ENCODE measurements around the gene TIPARP. TPM values are rescaled to one million over a fixed set of nuclear protein-coding genes. Genes with fewer than 3 reads are reported as not detected.
A peak's percentile ranks its signal among the peaks of the same experiment; 100 is the strongest.

The TIPARP gene
- total RNA-seq, 1 donor from 2014 or later, result 70.8 TPM

DNA sequence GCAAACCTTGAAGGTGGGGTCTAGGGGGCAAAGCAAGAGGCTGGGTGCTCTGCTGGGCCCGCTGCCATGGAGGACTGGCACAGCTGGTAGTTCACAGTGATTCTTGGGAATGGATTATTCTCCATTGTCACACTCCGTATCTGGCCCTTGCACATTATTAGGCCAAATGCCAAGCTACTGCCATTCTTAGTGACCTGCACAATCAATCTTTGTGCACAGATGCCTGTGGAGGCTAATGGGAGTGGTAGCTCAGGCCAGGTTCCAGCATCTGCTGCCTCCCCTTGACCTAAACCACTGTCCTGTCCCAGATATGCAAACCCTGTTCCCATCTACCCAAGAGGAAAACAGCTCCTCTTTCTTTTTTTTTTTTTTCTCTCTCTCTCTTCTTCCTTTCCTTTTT is 67.5 kb downstream of the TIPARP start:
- DNase-seq (ENCODE audit: low read depth), result no peak

DNA sequence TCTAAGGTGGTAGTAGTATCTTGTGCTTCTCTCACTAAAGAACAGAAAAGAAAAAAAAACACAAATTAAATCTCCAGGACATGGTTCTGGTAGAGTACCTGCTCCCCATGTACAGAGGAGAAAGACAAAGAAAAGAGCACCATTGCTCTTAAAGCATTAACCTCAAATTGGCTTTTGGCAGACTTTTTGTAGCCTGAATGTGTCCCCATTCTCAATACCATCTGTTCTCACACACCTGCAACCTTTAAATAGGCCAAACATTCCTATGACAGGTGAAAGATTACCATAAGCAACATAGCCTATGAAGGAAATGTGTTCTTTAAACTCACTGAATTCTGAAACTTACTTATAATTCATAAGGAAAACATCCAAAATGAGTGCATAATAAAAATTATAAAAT is 68.0 kb downstream of the TIPARP start:
- no peak for DNase-seq (ENCODE audit: low read depth)

DNA sequence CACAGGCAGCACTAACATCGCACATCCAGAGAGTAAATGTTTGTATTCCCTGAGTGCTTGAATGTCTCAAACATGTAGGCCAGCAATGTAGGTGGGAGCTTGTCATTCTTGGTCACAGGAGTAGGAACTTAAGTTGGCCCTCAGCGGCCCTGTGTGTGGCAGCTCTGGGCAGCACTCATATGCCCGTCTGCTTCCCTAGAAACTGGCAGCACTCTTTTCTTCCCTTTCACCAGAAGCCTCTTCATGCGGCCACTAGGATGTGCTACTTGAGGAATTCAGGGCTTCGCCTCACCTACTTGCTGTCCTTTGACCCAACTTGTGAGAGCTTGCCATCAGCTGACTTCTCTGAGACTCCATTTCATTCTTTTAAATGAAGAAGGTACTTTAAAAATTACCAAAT is 69.5 kb downstream of the TIPARP start:
- no peak for DNase-seq (ENCODE audit: low read depth)

DNA sequence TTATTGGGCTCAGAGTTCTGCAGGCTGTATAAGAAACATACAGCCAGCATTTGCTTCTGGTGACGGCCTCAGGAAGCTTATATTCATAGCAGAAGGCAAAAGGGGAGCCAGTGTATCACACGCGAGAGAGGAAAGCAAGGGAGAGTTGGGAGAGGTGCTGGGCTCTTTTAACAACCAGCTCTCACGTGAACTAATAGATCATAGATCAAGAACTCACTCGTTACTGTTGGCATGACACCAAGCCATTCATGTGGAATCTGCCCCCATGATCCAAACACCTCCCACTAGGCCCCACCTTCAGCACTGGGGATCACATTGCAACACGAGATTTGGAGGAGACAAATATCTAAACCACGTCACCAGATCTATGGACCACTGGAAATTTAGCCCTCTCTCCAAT is 70.2 kb downstream of the TIPARP start:
- no peak for DNase-seq (ENCODE audit: low read depth)

DNA sequence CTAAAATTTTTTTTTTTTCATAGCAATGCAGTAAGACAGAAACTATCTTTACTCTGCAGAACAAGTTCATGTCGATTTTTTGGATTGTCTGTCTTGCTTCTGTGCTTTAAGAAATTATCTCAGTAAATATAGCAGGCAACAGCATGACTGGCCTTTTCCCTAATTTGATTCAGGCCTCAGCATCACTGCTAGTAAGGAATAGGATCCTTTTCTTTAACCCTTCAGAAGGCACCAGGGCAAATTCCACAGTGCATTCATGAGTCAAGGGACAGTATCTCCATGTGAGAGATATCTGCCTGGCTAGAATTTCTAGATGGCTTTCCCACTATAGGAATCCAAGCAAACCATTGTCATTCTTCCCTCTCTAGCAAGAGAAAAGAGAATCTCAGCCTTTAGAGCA is 71.4 kb downstream of the TIPARP start:
- no peak for DNase-seq (ENCODE audit: low read depth)

DNA sequence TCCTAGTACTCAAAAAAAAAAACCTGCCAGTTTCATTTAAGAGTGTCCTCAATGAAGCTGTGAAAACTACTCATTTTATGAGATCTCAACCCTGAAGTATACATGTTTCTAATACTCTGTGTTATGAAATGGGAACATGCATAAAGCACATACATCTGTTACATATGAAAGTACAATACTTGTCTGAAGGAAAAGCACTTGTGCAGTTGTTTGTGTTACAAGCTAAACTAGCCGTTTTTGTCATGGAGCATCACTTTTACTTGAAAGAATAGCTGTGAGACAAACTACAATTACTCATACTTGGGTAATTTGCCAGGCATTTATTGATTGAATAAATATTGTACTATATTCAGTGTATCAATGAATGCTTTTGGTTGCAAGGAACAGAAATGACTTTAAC is 72.7 kb downstream of the TIPARP start:
- no peak for DNase-seq (ENCODE audit: low read depth)

DNA sequence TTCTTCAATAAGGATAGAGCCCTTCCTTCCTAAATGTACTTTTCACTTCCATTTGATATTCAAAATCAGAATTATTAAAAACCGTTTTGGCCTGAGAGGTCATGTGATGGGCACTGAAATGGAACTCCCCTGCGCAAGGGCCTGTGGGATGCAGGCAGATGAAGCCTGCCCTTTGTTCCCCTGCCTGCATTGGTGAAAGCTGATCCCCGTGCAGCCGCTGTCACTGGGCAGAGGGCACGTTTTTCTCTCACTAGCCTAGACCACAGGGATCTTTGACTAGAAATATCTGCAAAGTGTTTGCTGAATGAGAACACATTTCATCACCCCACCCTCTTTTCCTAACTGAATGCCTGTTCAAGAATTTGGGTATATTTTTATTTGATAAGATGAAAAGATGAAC is 74.9 kb downstream of the TIPARP start:
- no peak for DNase-seq (ENCODE audit: low read depth)

DNA sequence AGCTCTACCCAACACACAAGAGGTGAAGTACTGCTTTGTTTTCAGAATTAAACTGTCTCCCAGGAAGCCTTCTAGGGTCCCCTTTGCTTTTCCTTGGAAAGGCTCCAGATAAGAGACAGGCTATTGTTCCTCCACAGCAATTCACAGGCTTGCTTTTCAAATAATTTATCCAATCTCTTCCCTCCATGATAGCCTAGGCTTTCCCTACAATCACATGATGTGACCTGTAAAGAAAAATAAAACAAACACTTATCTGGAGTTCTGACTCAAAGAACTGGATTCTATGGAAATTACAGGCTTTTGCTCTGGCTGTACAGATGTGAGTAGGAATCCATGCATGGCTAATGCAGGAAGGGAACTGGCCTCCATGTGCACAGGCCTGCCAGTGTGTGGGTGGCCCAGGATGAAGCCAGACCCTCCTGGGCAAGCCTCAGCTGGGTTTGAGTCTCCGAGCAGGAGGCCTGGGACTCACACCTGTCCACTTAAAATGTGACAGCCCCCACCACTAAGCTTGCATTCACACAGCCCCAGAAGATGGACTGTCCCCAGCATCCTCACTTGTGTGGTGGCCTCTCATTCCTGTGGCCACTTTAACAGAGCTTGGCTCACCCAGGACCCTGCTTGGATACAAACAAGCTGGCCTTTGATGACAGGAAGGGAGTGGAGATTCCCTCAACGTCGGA is 75.9 kb downstream of the TIPARP start:
- DNase-seq (ENCODE audit: low read depth), result peak; percentile 47

DNA sequence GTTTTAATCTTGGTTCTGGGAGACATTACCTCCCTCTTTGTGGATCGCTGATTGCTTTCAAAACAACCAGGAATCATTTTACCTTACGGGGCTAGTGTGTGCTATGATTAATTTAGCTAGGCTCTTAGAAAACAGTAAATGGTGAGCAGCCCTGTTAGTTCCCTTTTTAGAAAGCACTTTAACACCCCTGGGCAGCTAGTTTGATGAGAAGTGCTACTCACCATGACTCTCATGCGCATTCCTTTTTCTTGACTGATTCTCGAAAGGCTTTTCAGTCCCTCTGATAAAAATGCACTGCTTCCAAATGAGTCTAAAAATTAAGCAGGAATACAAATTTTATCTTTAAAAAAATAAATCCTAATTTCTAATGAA is 76.5 kb downstream of the TIPARP start:
- peak; percentile 44 for DNase-seq (ENCODE audit: low read depth)

DNA sequence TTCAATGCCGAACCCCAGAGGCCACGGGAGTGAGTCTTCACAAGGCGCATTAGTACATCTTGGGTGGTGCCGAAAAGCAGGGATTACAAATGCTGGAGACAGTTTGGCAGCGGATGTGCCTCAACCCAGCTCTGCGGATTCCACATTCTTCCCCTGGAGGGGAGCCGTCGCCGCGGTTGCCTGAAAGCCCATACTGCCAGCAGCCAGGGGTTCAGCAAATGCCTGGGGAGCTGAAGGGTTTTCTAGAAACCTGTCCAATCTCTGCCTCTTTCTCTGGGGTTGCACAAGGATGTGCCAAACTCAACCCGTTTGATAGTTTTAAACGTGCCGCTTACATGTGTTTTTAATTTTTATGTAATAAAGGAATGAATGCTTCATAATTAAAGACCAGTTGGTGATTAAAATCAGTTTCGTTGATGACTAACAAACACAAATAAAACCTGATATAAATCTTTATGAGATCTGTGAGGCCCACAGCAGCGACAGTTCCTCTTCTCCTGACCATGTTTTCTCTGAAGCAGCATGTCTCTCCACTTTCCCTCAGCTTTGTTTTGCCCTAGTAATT is 77.2 kb downstream of the TIPARP start:
- DNase-seq (ENCODE audit: low read depth), result no peak

Other genes with a start within 250 kb of the TIPARP start
- gene SSR3, start 119.5 kb upstream of the TIPARP start, total RNA-seq, result 347 and 520 TPM in 2 replicates
- 1.0 and 1.4 TPM in 2 replicates for gene LEKR1, start 151.8 kb downstream of the TIPARP start, total RNA-seq